CD14-positive monocyte (primary cell): ENCODE measurements around the gene TUBB2A. TPM values are rescaled to one million over a fixed set of nuclear protein-coding genes. Genes with fewer than 3 reads are reported as not detected.

Source experiments
- DNase-seq, 3 donors: peaks; one replicate each; pipeline ENCODE4 v3.0.0-alpha.2; 2011 to 2022
- H2AFZ ChIP-seq: 2 replicates; pipeline ENCODE4 v1.6.0; 2012; ENCODE audit warnings: mild to moderate bottlenecking, low read depth, low read length, inconsistent platforms; ENCODE audit not compliant: insufficient read depth, poor library complexity, severe bottlenecking
- H3K27ac ChIP-seq, 2 donors: 1 replicate in 1 of 2; 2 replicates in 1 of 2; pipeline ENCODE4 v1.5.1; 2012 to 2013; ENCODE audit warnings: low read length in 2 of 2, control low read depth in 1 of 2, inconsistent platforms in 1 of 2, low read depth in 1 of 2, mild to moderate bottlenecking in 1 of 2
- H3K27me3 ChIP-seq, 2 donors: one replicate each; pipeline versions ENCODE4 v1.6.0 to v1.6.1; 2011 to 2013; ENCODE audit warnings: low read length in 2 of 2; ENCODE audit not compliant: control insufficient read depth in 2 of 2, insufficient read depth in 2 of 2
- H3K36me3 ChIP-seq, 2 donors: replicated peaks in 1 of 2; 1 replicate in 1 of 2; 2 replicates in 1 of 2; pipeline versions ENCODE4 v1.5.1 to v1.6.1; 2012 to 2013; ENCODE audit warnings: low read length in 2 of 2, control low read depth in 1 of 2, inconsistent platforms in 1 of 2, mild to moderate bottlenecking in 1 of 2; ENCODE audit not compliant: insufficient read depth in 2 of 2, control insufficient read depth in 1 of 2
- H3K4me1 ChIP-seq, 2 donors: 1 replicate in 1 of 2; 2 replicates in 1 of 2; pipeline versions ENCODE4 v1.5.1 to v1.6.1; 2012 to 2013; ENCODE audit warnings: low read length in 2 of 2, control low read depth in 1 of 2, inconsistent platforms in 1 of 2, mild to moderate bottlenecking in 1 of 2, moderate library complexity in 1 of 2; ENCODE audit not compliant: insufficient read depth in 2 of 2, control insufficient read depth in 1 of 2
- H3K4me2 ChIP-seq: replicated peaks from 2 replicates; pipeline ENCODE3; 2012; ENCODE audit warnings: low read length, moderate library complexity, mild to moderate bottlenecking; ENCODE audit not compliant: poor library complexity, severe bottlenecking; ENCODE audit errors: extremely low read depth
- H3K4me3 ChIP-seq, 3 experiments: fragments of 200-600 bp in 1 of 3; sonication (generic) in 1 of 3; replicated peaks in 1 of 3; 1 replicate in 2 of 3; 2 replicates in 1 of 3; pipeline ENCODE4 v1.5.1; 2011 to 2013; ENCODE audit warnings: low read length in 3 of 3, mild to moderate bottlenecking in 3 of 3, control low read depth in 2 of 3, low read depth in 2 of 3, inconsistent platforms in 1 of 3, moderate library complexity in 1 of 3
- H3K79me2 ChIP-seq: 2 replicates; pipeline ENCODE4 v1.6.0; 2012; ENCODE audit warnings: mild to moderate bottlenecking, control low read depth, inconsistent platforms, low read length, moderate library complexity; ENCODE audit not compliant: insufficient read depth
- H3K9ac ChIP-seq: 2 replicates; pipeline ENCODE4 v1.6.0; 2017; ENCODE audit warnings: low read length, mild to moderate bottlenecking; ENCODE audit not compliant: insufficient read depth, poor library complexity, severe bottlenecking
- H3K9me3 ChIP-seq, 2 donors: replicated peaks in 1 of 2; 1 replicate in 1 of 2; 2 replicates in 1 of 2; pipeline versions ENCODE4 v1.5.1 to v1.6.1; 2012 to 2013; ENCODE audit warnings: low read length in 2 of 2, control low read depth in 1 of 2; ENCODE audit not compliant: control insufficient read depth in 1 of 2, insufficient read depth in 1 of 2
- H4K20me1 ChIP-seq: 2 replicates; pipeline ENCODE4 v1.6.0; 2012; ENCODE audit warnings: mild to moderate bottlenecking, low read length, control low read depth, moderate library complexity; ENCODE audit not compliant: insufficient read depth
- H3K27ac Mint-ChIP-seq, 7 donors: one replicate each; pipeline ENCODE4 v1.8.0; 2020; ENCODE audit warnings: mild to moderate bottlenecking in 7 of 7, mixed read lengths in 7 of 7, moderate library complexity in 6 of 7, inconsistent platforms in 2 of 7
- H3K27me3 Mint-ChIP-seq, 3 donors: one replicate each; pipeline ENCODE4 v1.8.0; 2021 to 2022; ENCODE audit warnings: low read depth in 3 of 3, mild to moderate bottlenecking in 3 of 3, mixed read lengths in 3 of 3, moderate library complexity in 3 of 3, inconsistent platforms in 1 of 3
- H3K36me3 Mint-ChIP-seq, 2 donors: one replicate each; pipeline ENCODE4 v1.8.0; 2020; ENCODE audit warnings: mixed read lengths in 2 of 2, inconsistent platforms in 1 of 2, mild to moderate bottlenecking in 1 of 2
- H3K4me1 Mint-ChIP-seq: one replicate; pipeline ENCODE4 v1.8.0; 2020; ENCODE audit warnings: mild to moderate bottlenecking, mixed read lengths
- H3K4me3 Mint-ChIP-seq, 2 donors: one replicate each; pipeline ENCODE4 v1.8.0; 2020; ENCODE audit warnings: mild to moderate bottlenecking in 2 of 2, mixed read lengths in 2 of 2, moderate library complexity in 1 of 2
- H3K9me3 Mint-ChIP-seq, 7 donors: one replicate each; pipeline ENCODE4 v1.8.0; 2020 to 2022; ENCODE audit warnings: mixed read lengths in 7 of 7, mild to moderate bottlenecking in 6 of 7, moderate library complexity in 6 of 7, inconsistent platforms in 2 of 7
- CTCF ChIP-seq: fragments of 200-600 bp; IDR thresholded peaks from one replicate; pipeline ENCODE4 v1.8.0; 2022; ENCODE audit warnings: antibody characterized with exemption, mild to moderate bottlenecking
- WGBS: methylation state at CpG from one replicate; pipeline ENCODE4 v1.1.5; 2013; ENCODE audit warnings: missing lambda C conversion rate; ENCODE audit not compliant: insufficient coverage; 5-methylcytosine and 5-hydroxymethylcytosine counted together
- intact Hi-C, 2 donors: fragments of 100-400 bp; cut with micrococcal nuclease; formaldehyde crosslinking; loops; one replicate each; pipeline versions ENCODE4 v1.15.0 to v1.15.1; 2023
- polyA plus RNA-seq, 3 donors: library from polyadenylated mRNA; depleted of rRNA in 1 of 3; unstranded in 2 of 3; stranded (reverse) in 1 of 3; fragments of 300-500 nt in 2 of 3; fragments of >200 nt in 1 of 3; fragmentation: Illumina TruSeq in 2 of 3; gene quantifications; 1 replicate in 2 of 3; 2 replicates in 1 of 3; pipeline ENCODE4 v1.2.3, GENCODE V29; 2012 to 2021

TUBB2A gene
- polyA plus RNA-seq, 3 donors, result 2.4 to 74.3 (median 4.2) TPM

DNA sequence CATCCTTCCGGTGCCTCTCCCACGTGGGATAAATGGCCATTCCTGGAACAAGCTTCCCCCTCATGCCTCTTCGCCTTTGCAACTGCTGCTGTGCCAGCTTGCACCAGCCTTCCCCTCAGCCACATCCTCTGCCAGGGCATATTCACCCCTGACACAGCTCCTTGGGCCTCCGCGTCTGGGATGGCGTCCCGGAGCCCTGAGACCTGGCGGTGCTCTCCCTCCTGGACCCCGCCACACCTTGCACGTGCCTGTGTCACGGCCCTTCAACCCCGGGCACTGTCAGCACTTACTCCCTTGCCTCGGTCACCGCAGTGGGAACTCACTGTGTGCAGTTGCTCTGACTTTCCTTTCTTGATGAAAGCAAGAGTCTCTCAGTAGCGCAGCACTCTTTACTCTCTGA, 25.6 kb downstream of the TUBB2A start:
- peaks cover 0 to under 1% of the 10 kb centered on the region in 2 donors for H3K4me1 ChIP-seq
- no peaks in the 10 kb centered on the region for H3K4me1 Mint-ChIP-seq
- H3K4me3 Mint-ChIP-seq, result no peak overlapping the region
- no peak overlapping the region for H3K27ac Mint-ChIP-seq
- peaks cover 0 to 3% (median 1%) of the 10 kb centered on the region in 3 donors for H3K27me3 Mint-ChIP-seq
- peaks cover 3 to 7% of the 10 kb centered on the region in 2 donors for H3K36me3 Mint-ChIP-seq
- DNase-seq, result no peak
- peaks cover 0 to 5% of the 10 kb centered on the region in 2 donors for H3K36me3 ChIP-seq
- H3K4me3 ChIP-seq, result no peak overlapping the region
- no peaks in the 10 kb centered on the region for H3K9me3 ChIP-seq
- intact Hi-C loops, result no loop called here
- no peak for TF ChIP-seq CTCF
- H3K27me3 ChIP-seq, result no peaks in the 10 kb centered on the region
- H3K9ac ChIP-seq, result no peak overlapping the region
- H3K9me3 Mint-ChIP-seq, result no peaks in the 10 kb centered on the region
- H2AFZ ChIP-seq, result no peak overlapping the region
- WGBS, result 95% methylated on average over 15 of the region's 15 CpGs
- no peak overlapping the region for H3K27ac ChIP-seq
- no peaks in the 10 kb centered on the region for H3K79me2 ChIP-seq
- H4K20me1 ChIP-seq, result no peaks in the 10 kb centered on the region
- no peak overlapping the region for H3K4me2 ChIP-seq

DNA sequence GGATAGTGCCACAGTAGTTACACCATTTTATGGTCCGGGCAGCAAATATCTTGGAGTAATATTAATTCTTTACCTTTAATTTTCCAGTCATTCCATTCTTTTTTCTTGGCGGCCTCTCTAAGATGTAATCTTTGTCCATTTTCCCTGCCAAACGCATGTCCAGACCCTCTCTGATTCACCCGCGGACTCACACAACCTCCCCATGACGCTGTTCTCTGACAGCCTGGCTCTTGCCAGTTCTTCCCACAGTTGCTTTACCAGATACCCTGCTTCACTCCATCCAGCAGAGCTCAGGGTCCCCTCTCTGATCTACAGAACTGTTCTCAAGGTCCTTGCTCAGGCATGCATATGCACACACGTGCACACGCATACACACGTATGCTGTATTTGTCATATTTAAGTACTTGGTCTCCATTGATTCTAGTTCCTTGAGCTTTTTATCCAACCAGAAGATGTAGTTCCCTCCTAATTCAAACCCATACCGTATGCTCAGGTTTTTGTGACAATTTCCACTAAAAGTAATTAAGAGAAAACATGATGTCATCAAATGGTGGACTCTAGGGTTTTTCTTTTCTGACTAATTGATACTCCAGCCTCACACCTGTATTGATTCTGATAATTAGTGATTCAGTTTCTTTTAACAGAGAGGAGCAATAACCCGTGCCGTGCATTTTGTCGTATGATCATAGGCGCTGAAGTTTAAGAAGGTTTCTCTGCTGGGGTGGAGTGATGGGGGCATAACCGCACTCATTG, 28.8 kb downstream of the TUBB2A start:
- Mint-ChIP-seq H3K36me3 (peaks cover 3 to 7% of the 10 kb centered on the region in 2 donors), H3K27ac (no peak overlapping the region), H3K27me3 (peaks cover 0 to 8% (median 1%) of the 10 kb centered on the region in 3 donors), H3K4me3 (no peak overlapping the region), H3K4me1 (no peaks in the 10 kb centered on the region), H3K9me3 (no peaks in the 10 kb centered on the region)
- Histone ChIP-seq H3K27me3 (no peaks in the 10 kb centered on the region), H4K20me1 (no peaks in the 10 kb centered on the region), H3K4me2 (no peak overlapping the region), H3K9me3 (no peaks in the 10 kb centered on the region), H2AFZ (no peak overlapping the region), H3K27ac (no peak overlapping the region), H3K9ac (no peak overlapping the region), H3K79me2 (no peaks in the 10 kb centered on the region), H3K4me1 (peaks cover 0 to 3% of the 10 kb centered on the region in 2 donors), H3K36me3 (peaks cover 0 to 5% of the 10 kb centered on the region in 2 donors), H3K4me3 (no peak overlapping the region)
- WGBS, result 96% methylated on average over 7 of the region's 15 CpGs
- DNase-seq, result no peak
- TF ChIP-seq CTCF, result no peak
- intact Hi-C loops, result no loop called here
